ENCODE data around the gene TP73.
A peak's percentile ranks its signal among the peaks of the same experiment; 100 is the strongest.

TP73 gene

GRCh38 chr1:3651930-3652547 lies at the start of gene TP73:
TSS of gene TP73 (plus strand) at chr1:3652516. CDS start at chr1:3682366, 29,850 bp downstream.
- Mint-ChIP-seq H3K27ac (peak within 1 kb of the TSS; percentile 12), H3K9me3 (no peaks in the 10 kb centered on the region), H3K36me3 (peaks cover 8% of the 10 kb centered on the region), H3K4me1 (peaks cover 30% of the 10 kb centered on the region), H3K4me3 (peak within 1 kb of the TSS; percentile 72)
- ATAC-seq (no peak), DNase-seq (ENCODE audit: low spot score in 2 of 2) (no peak)

GRCh38 chr1:3603156-3603555 lies 49.2 kb upstream of the TP73 start:
- Mint-ChIP-seq H3K4me1 (peaks cover 4% of the 10 kb centered on the region), H3K36me3 (no peaks in the 10 kb centered on the region), H3K4me3 (no peak overlapping the region), H3K27ac (no peak overlapping the region), H3K9me3 (no peaks in the 10 kb centered on the region)
- DNase-seq (ENCODE audit: low spot score in 2 of 2) (no peak), ATAC-seq (no peak)

DNA sequence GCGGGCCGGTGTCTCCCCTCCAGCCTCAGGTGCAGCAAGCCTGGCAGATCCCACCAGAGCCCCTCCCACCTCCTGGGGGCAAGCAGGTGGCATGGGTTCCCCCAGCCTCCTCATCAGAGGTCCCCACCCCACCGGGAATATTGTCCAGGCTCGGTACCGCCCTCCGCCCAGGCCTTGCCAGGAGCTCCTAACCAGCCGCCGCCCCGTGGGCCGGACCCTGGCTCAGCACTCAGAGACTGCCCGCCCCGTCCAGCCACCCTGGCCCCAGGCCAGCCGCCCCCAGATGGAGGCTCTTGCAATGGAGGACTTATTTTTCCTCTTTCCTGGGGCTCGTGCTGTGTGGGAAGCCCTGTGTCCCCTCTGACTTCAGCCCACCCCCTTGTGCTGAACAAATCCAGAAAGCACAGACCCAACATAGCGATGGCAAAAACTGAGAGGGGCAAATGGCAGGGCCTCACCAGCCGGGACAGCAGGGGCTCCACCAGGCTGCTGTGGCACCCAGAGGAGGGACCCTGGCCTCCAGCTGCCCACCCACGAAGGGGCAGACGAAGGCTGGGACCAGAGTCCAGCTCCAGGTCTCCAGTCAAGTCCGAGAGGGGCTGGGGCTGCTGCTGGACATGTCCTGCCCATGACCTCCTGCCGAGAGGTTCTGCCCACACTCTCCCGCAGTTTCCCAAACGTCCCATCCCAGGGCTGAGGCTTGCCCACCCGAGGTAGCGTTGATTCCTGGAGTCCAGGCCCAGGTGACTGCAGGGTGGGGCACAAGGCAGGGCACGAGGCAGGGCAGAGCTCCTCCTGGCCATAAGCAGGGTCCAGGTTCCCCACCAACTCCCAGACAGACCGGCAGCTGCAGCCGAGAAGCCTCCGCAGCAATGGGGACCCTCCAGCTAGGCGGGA lies 48.5 kb upstream of the TP73 start:
- ATAC-seq: no peak
- Mint-ChIP-seq H3K27ac (no peak overlapping the region), H3K4me1 (no peaks in the 10 kb centered on the region), H3K36me3 (no peaks in the 10 kb centered on the region), H3K4me3 (no peak overlapping the region), H3K9me3 (no peaks in the 10 kb centered on the region)
- DNase-seq (ENCODE audit: low spot score in 2 of 2): no peak

GRCh38 chr1:3604468-3604974 lies 47.8 kb upstream of the TP73 start:
- H3K36me3 Mint-ChIP-seq: no peaks in the 10 kb centered on the region
- H3K4me3 Mint-ChIP-seq: no peak overlapping the region
- H3K4me1 Mint-ChIP-seq: no peaks in the 10 kb centered on the region
- H3K27ac Mint-ChIP-seq: no peak overlapping the region
- no peaks in the 10 kb centered on the region for H3K9me3 Mint-ChIP-seq
- no peak for ATAC-seq
- no peak for DNase-seq (ENCODE audit: low spot score in 2 of 2)

- Mint-ChIP-seq H3K9me3 (no peaks in the 10 kb centered on the region), H3K4me1 (no peaks in the 10 kb centered on the region)
- ATAC-seq: no peak
Observed at GRCh38 chr1:3604997-3605823, 47.1 kb upstream of the TP73 start.

GRCh38 chr1:3606779-3607702 lies 45.3 kb upstream of the TP73 start:
- ATAC-seq (no peak), DNase-seq (ENCODE audit: low spot score in 2 of 2) (no peak)
- H3K36me3 Mint-ChIP-seq: no peaks in the 10 kb centered on the region
- H3K4me1 Mint-ChIP-seq: peaks cover 5% of the 10 kb centered on the region
- no peaks in the 10 kb centered on the region for H3K9me3 Mint-ChIP-seq
- no peak overlapping the region for H3K4me3 Mint-ChIP-seq
- no peak overlapping the region for H3K27ac Mint-ChIP-seq

More at GRCh38 chr1:3604997-3605823, 47.1 kb upstream of the TP73 start:
- H3K36me3 Mint-ChIP-seq: no peaks in the 10 kb centered on the region
- no peak overlapping the region for H3K4me3 Mint-ChIP-seq
- H3K27ac Mint-ChIP-seq: no peak overlapping the region
- no peak for DNase-seq (ENCODE audit: low spot score in 2 of 2)

DNA sequence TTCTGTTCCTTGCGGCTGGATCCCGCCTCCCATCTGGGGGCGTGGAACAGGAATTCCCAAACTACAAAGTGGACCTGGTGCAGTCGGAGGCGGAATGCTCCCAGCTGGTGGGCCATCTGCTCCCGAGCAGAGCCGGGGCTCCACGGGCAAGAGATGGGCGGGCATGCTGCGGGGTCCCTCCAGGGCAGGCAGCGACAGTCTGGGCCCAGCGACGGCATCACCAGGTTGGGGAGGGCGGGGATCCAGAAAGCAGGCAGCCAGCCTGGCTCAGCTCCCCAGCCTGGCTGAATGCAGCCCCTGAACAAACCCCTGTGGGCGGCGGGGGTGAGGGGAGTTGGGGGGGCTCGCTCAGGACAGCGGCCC lies 44.6 kb upstream of the TP73 start:
- H3K4me1 Mint-ChIP-seq: peaks cover 5% of the 10 kb centered on the region
- ATAC-seq: no peak
- DNase-seq (ENCODE audit: low spot score in 2 of 2): no peak
- H3K4me3 Mint-ChIP-seq: no peak overlapping the region
- H3K9me3 Mint-ChIP-seq: no peaks in the 10 kb centered on the region
- H3K36me3 Mint-ChIP-seq: no peaks in the 10 kb centered on the region
- no peak overlapping the region for H3K27ac Mint-ChIP-seq

DNA sequence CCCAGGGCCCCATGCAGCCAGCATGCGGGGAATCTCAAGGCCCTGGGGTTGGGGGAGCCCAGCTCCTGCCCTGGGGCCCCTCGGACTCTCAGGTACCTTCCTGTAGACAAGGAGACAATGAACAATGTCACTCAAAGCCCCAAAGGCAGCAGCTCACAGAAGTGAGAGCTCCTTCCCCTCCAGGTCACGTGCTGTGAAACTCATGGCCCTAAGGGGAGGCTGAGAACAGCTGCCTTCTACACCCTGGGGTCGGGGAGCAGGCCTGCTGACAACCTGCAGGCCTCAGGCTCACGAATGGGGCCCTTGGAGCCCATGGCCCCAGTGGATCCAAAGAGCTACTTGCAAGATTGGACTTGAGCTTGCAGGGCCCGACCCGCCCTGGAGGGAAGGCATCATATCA lies 44.2 kb upstream of the TP73 start:
- no peak for ATAC-seq
- no peaks in the 10 kb centered on the region for H3K9me3 Mint-ChIP-seq
- no peak for DNase-seq (ENCODE audit: low spot score in 2 of 2)

DNA sequence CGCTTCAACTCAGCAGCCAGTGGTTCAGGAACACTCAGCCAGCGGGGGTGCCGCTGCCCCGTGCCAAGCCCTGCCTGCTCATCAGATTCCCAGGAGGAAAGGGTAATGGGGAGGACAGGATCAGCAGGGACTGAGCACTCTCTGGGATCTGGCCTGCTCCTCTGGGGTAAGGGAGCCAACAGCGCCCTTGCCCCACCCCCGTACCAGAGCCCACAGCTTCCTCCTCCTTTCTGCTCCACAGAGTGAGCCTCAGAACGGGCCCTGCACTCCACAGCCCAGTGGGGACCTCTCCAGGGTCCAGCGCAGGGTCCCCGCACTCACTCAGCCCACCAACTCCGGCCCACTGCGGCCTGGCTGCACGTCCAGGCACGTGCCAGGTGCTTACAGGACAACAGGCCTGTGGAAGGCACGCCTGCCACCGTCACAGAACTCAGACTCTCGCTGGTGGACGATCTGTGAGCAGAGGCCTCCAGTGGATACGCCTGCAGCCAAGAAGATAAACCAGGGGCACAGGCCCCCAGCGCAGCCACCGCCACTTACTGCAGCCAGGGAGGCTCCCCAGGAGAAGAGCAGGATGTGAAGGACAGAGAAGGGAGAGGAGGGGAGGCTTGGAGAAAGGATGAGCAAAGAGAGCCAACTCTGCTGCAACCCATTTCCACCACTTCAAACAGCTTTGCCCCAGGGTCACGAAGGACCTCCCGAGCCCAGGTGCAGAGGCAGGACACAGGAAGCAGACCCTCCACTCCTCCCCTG lies 43.1 kb upstream of the TP73 start:
- H3K9me3 Mint-ChIP-seq: no peaks in the 10 kb centered on the region
- H3K4me3 Mint-ChIP-seq: peak overlapping the region; percentile 13
- no peaks in the 10 kb centered on the region for H3K36me3 Mint-ChIP-seq
- ATAC-seq (no peak), DNase-seq (ENCODE audit: low spot score in 2 of 2) (no peak)
- peaks cover 5% of the 10 kb centered on the region for H3K4me1 Mint-ChIP-seq
- H3K27ac Mint-ChIP-seq: no peak overlapping the region

More for the DNA sequence above, 44.2 kb upstream of the TP73 start:
- Mint-ChIP-seq H3K36me3 (no peaks in the 10 kb centered on the region), H3K4me1 (peaks cover 5% of the 10 kb centered on the region), H3K27ac (no peak overlapping the region), H3K4me3 (no peak overlapping the region)

GRCh38 chr1:3609769-3610526 lies 42.4 kb upstream of the TP73 start:
- no peaks in the 10 kb centered on the region for H3K36me3 Mint-ChIP-seq
- H3K4me1 Mint-ChIP-seq: peaks cover 5% of the 10 kb centered on the region
- H3K9me3 Mint-ChIP-seq: no peaks in the 10 kb centered on the region
- no peak overlapping the region for H3K27ac Mint-ChIP-seq
- ATAC-seq (no peak), DNase-seq (ENCODE audit: low spot score in 2 of 2) (no peak)
- H3K4me3 Mint-ChIP-seq: peak overlapping the region; percentile 75

DNA sequence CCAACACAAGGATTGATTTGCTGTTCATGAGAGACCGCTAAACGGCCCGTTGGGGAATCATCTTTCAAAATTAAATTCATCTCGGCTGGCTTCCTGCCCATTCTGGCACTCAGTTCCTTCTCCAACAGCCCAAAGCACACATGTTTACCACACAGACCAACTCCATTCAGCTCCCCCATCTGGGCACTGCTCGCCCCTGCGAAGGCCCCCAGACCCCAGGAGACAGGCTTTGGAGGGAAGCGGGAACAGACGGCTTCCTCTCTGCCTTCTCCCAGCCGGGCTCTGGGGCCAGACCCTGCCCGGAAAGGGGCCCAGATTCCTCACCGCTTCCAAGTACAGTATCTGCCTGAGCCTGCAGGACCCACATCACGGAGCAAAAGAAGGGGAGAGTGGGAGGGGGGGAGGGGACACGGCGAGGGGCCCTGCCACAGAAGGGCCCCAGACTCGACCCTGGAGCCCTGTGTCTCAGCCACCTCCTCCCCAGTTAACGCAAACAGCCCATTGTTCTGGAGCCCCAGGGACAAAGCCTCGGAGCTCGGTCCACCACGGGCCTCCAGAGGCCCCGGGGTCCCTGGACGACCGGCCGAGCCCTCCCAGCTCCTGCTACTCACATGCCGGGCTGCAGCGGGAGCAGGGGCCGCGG lies 41.7 kb upstream of the TP73 start:
- Mint-ChIP-seq H3K36me3 (no peaks in the 10 kb centered on the region), H3K4me1 (peaks cover 5% of the 10 kb centered on the region), H3K27ac (no peak overlapping the region), H3K4me3 (peak overlapping the region; percentile 75), H3K9me3 (no peaks in the 10 kb centered on the region)
- DNase-seq (ENCODE audit: low spot score in 2 of 2) (no peak), ATAC-seq (no peak)

GRCh38 chr1:3611170-3612019 lies 40.9 kb upstream of the TP73 start, which contains the start of gene MEGF6:
TSS of gene MEGF6 (minus strand) at chr1:3611508. CDS start at chr1:3611268, 240 bp downstream.
- Mint-ChIP-seq H3K9me3 (no peaks in the 10 kb centered on the region), H3K4me1 (peaks cover 5% of the 10 kb centered on the region), H3K4me3 (peak within 1 kb of the TSS; percentile 75), H3K27ac (no peak within 1 kb of the TSS), H3K36me3 (no peaks in the 10 kb centered on the region)
- DNase-seq (ENCODE audit: low spot score in 2 of 2) (peak; percentile 12 to 56), ATAC-seq (peak; percentile 52)
